IPS-18a (cell line): ENCODE results near the gene EBF3.

ENCODE experiments used
- H3K27ac ChIP-seq: one replicate; pipeline ENCODE4 v1.5.1; 2013; ENCODE audit warnings: low read length
- H3K27me3 ChIP-seq: one replicate; pipeline ENCODE4 v1.6.1; 2013; ENCODE audit warnings: mild to moderate bottlenecking, low read length; ENCODE audit not compliant: control insufficient read depth, insufficient read depth
- H3K36me3 ChIP-seq: one replicate; pipeline ENCODE4 v1.6.1; 2013; ENCODE audit warnings: low read depth, low read length; ENCODE audit not compliant: control insufficient read depth
- H3K4me1 ChIP-seq: one replicate; pipeline ENCODE4 v1.6.1; 2013; ENCODE audit warnings: low read depth, low read length; ENCODE audit not compliant: control insufficient read depth
- H3K4me3 ChIP-seq: one replicate; pipeline ENCODE4 v1.5.1; 2013; ENCODE audit warnings: low read length
- H3K9ac ChIP-seq: one replicate; pipeline ENCODE4 v1.6.1; 2013; ENCODE audit warnings: mild to moderate bottlenecking, low read length, moderate library complexity
- H3K9me3 ChIP-seq: one replicate; pipeline ENCODE4 v1.6.1; 2013; ENCODE audit warnings: low read depth, low read length; ENCODE audit not compliant: control insufficient read depth

Gene EBF3

DNA sequence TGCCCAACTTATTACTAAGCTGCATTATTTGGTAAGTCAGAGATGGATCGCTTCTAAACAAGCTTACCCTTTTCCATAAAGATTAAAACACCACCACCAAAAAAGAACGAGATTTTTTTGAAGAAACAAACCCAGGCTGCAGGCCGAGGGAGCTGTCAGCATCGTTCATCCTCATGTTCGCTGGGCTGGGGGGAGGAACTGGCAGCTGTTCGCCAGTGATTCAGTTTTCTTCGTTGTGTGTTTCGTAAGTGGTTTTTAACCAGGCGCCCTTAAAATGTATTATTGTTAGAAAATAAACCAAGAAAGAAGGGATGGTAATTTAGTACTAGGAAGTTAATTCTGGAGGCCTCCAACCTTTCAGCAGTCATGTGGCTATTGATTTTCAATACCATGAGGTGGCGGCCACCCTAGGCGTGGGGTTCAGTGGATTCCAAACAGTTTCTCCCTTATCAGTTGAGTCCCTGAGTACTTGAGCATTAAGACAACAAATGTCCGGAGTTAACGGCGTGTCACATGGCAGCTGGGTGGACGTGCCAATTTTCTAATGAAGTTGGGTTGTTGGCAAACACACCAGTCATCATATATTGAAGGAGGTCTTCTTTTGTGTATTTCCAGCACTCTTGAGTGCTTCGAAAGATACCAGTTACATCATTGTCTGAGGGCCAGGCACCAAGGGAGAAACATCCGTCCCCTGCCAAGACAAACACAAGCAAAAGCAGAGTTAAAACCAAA lies 173.2 kb downstream of the EBF3 start:
- no peak overlapping the region for H3K4me3 ChIP-seq
- no peaks in the 10 kb centered on the region for H3K9me3 ChIP-seq
- no peaks in the 10 kb centered on the region for H3K36me3 ChIP-seq
- H3K27me3 ChIP-seq, result no peaks in the 10 kb centered on the region
- H3K9ac ChIP-seq, result no peak overlapping the region
- H3K27ac ChIP-seq, result no peak overlapping the region
- H3K4me1 ChIP-seq, result no peaks in the 10 kb centered on the region

DNA sequence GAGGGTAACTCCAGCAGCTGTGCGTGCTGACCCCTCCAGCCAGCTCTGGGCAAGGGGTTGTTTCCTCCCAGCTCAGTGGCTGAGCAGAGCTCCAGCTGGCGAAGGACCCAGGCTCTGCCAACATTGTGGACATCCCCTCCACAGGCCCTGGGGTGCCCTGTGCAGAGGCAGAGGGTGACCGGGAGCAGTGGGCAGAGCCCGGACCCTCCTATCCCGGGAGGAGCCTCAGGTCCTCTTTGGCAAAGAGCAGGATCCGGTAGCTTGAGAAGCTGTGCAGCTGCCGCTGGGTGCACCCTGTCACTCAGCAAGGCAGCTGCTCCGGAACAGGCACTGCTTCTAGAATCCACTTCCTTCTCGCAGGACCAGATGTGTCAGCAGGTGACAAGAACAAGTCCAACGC lies 175.9 kb downstream of the EBF3 start:
- no peak overlapping the region for H3K27ac ChIP-seq
- H3K36me3 ChIP-seq, result no peaks in the 10 kb centered on the region
- H3K9ac ChIP-seq, result no peak overlapping the region
- H3K9me3 ChIP-seq, result no peaks in the 10 kb centered on the region
- no peaks in the 10 kb centered on the region for H3K27me3 ChIP-seq
- no peaks in the 10 kb centered on the region for H3K4me1 ChIP-seq
- no peak overlapping the region for H3K4me3 ChIP-seq

- Histone ChIP-seq H3K9me3 (no peaks in the 10 kb centered on the region), H3K9ac (no peak overlapping the region), H3K27me3 (no peaks in the 10 kb centered on the region), H3K4me3 (no peak overlapping the region), H3K27ac (no peak overlapping the region), H3K36me3 (no peaks in the 10 kb centered on the region), H3K4me1 (no peaks in the 10 kb centered on the region)
Observed at GRCh38 chr10:129787557-129787956, 176.5 kb downstream of the EBF3 start.

DNA sequence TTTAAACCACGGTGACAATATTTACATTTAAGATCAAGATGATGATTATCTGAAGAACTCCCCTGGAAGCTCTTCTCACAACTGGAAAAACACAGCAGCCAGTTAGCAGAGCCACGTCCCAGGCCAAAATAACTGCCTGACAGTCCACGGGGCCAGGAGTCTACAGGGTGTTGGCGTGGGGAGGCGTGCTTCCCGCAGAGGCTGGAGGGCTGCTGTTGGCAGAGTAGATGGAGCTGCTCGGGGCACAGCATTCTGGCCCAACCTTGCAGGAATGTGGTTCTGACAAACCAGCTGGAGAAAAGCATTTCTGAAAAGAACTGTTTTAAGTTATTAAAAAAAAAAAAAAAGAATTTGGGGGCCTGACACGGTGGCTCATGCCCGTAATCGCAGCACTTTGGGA lies 177.9 kb downstream of the EBF3 start:
- H3K36me3 ChIP-seq, result no peaks in the 10 kb centered on the region
- no peak overlapping the region for H3K9ac ChIP-seq
- no peaks in the 10 kb centered on the region for H3K4me1 ChIP-seq
- no peak overlapping the region for H3K4me3 ChIP-seq
- H3K27me3 ChIP-seq, result no peaks in the 10 kb centered on the region
- no peaks in the 10 kb centered on the region for H3K9me3 ChIP-seq
- no peak overlapping the region for H3K27ac ChIP-seq

- Histone ChIP-seq H3K36me3 (no peaks in the 10 kb centered on the region), H3K9ac (no peak overlapping the region), H3K9me3 (no peaks in the 10 kb centered on the region), H3K27me3 (no peaks in the 10 kb centered on the region), H3K4me3 (no peak overlapping the region), H3K27ac (no peak overlapping the region), H3K4me1 (no peaks in the 10 kb centered on the region)
Observed at GRCh38 chr10:129785536-129785981, 178.5 kb downstream of the EBF3 start.
